GM20431 (cell line): Measurements from ENCODE around the gene TRIM33.
"Not testable (repeated sequence)": the region's sequence is repeated elsewhere in the genome, so short reads cannot be mapped to it uniquely, and the experiment has no call there.

Experiments used
- in situ Hi-C: fragments of 300-500 bp; cut with MseI, MboI; formaldehyde crosslinking; loops from one replicate; pipeline ENCODE4 v1.15.0; 2020; ENCODE audit warnings: low sequenced_read_pairs; ENCODE audit not compliant: unreplicated experiment

The TRIM33 gene

GRCh38 chr1:114468710-114469468, 42.1 kb downstream of the TRIM33 start:
- in situ Hi-C loops: no loop called here

GRCh38 chr1:114468047-114468446, 43.0 kb downstream of the TRIM33 start:
- in situ Hi-C loops: no loop called here

- in situ Hi-C loops: no loop called here
Observed at GRCh38 chr1:114467491-114467890, 43.5 kb downstream of the TRIM33 start.

- in situ Hi-C loops: no loop called here
Observed at GRCh38 chr1:114466334-114467014, 44.5 kb downstream of the TRIM33 start.

GRCh38 chr1:114462963-114463362, 48.0 kb downstream of the TRIM33 start:
- in situ Hi-C loops: no loop called here

GRCh38 chr1:114462341-114462740, 48.7 kb downstream of the TRIM33 start:
- in situ Hi-C loops: no loop called here

- in situ Hi-C loops: no loop called here
Observed at GRCh38 chr1:114458237-114458777, 52.7 kb downstream of the TRIM33 start.

- in situ Hi-C loops: no loop called here
Observed at GRCh38 chr1:114457675-114458236, 53.2 kb downstream of the TRIM33 start.

- in situ Hi-C loops: no loop called here
Observed at GRCh38 chr1:114456586-114456985, 54.4 kb downstream of the TRIM33 start.

- in situ Hi-C loops: no loop called here
Observed at GRCh38 chr1:114455102-114455785, 55.8 kb downstream of the TRIM33 start.

GRCh38 chr1:114454539-114454938, 56.5 kb downstream of the TRIM33 start:
- in situ Hi-C loops: no loop called here

GRCh38 chr1:114453361-114453784, 57.6 kb downstream of the TRIM33 start:
- in situ Hi-C loops: no loop called here

- in situ Hi-C loops: no loop called here
Observed at GRCh38 chr1:114448370-114449036, 62.5 kb downstream of the TRIM33 start.

- in situ Hi-C loops: no loop called here
Observed at GRCh38 chr1:114446198-114446597, 64.8 kb downstream of the TRIM33 start.

- in situ Hi-C loops: not testable (repeated sequence)
Observed at GRCh38 chr1:114443226-114443625, 67.8 kb downstream of the TRIM33 start.

- in situ Hi-C loops: no loop called here
Observed at GRCh38 chr1:114441332-114441731, 69.7 kb downstream of the TRIM33 start.

- in situ Hi-C loops: no loop called here
Observed at GRCh38 chr1:114439369-114439768, 71.6 kb downstream of the TRIM33 start.

- in situ Hi-C loops: no loop called here
Observed at GRCh38 chr1:114437812-114438211, 73.2 kb downstream of the TRIM33 start.

GRCh38 chr1:114436799-114437198, 74.2 kb downstream of the TRIM33 start:
- in situ Hi-C loops: no loop called here
